ENCODE data around the gene METRN.
A peak's percentile ranks its signal among the peaks of the same experiment; 100 is the strongest.

DNA sequence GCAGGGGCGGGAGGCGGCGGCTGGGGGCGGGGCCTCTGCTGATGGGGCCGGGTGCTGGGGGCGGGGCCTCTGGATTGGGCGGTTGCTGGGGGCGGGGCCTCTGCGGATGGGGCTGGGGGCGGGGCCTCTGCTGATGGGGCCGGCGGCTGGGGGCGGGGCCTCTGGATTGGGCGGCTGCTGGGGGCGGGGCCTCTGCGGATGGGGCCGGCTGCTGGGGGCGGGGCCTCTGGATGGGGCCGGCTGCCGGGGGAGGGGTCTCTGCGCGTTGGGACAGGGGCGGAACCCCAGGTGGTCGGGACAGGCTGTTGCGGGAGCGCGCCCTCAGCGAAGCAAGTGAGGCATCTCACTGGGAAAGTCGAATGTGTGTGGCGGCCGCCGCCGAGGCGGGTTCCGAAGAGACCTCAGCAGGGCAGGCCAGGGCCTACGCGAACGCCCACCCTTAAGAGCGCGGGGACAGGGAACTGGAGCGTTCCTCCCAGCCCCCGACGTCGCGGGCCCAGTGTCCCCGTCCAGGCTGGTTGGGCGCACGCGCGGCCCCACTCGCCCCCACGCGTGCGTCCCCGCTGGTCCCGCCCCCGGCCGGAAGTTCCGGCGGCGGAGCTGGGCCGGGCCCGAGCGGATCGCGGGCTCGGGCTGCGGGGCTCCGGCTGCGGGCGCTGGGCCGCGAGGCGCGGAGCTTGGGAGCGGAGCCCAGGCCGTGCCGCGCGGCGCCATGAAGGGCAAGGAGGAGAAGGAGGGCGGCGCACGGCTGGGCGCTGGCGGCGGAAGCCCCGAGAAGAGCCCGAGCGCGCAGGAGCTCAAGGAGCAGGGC, 34.9 kb upstream of the METRN start, which contains the start of gene STUB1:
- TF ChIP-seq, protein P1, sequence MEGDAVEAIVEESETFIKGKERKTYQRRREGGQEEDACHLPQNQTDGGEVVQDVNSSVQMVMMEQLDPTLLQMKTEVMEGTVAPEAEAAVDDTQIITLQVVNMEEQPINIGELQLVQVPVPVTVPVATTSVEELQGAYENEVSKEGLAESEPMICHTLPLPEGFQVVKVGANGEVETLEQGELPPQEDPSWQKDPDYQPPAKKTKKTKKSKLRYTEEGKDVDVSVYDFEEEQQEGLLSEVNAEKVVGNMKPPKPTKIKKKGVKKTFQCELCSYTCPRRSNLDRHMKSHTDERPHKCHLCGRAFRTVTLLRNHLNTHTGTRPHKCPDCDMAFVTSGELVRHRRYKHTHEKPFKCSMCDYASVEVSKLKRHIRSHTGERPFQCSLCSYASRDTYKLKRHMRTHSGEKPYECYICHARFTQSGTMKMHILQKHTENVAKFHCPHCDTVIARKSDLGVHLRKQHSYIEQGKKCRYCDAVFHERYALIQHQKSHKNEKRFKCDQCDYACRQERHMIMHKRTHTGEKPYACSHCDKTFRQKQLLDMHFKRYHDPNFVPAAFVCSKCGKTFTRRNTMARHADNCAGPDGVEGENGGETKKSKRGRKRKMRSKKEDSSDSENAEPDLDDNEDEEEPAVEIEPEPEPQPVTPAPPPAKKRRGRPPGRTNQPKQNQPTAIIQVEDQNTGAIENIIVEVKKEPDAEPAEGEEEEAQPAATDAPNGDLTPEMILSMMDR (IDR thresholded peaks at IDR 0.05): no peak
- peak; percentile 81 for TF ChIP-seq POLR2A (IDR thresholded peaks at IDR 0.05)
